Ishikawa (cell line): ENCODE data around the gene PAQR9.

Experiments
- CEBPB ChIP-seq: IDR thresholded peaks from 2 replicates; pipeline ENCODE4 v1.6.1; 2012
- CREB1 ChIP-seq: IDR thresholded peaks from 2 replicates; pipeline ENCODE4 v1.6.1; 2012; ENCODE audit warnings: low read depth
- EGR1 ChIP-seq: IDR thresholded peaks from 2 replicates; pipeline ENCODE4 v1.6.1; 2012
- EP300 ChIP-seq: IDR thresholded peaks from 2 replicates; pipeline ENCODE4 v1.6.1; 2012; ENCODE audit warnings: borderline replicate concordance
- FOXM1 ChIP-seq: IDR thresholded peaks from 2 replicates; pipeline ENCODE4 v1.6.1; 2012; ENCODE audit warnings: low read depth, borderline replicate concordance
- NFIC ChIP-seq: IDR thresholded peaks from 2 replicates; pipeline ENCODE4 v1.6.1; 2012
- RAD21 ChIP-seq: IDR thresholded peaks from 2 replicates; pipeline ENCODE4 v1.6.1; 2012; ENCODE audit warnings: low read depth
- TAF1 ChIP-seq: IDR thresholded peaks from 2 replicates; pipeline ENCODE4 v1.6.1; 2012; ENCODE audit warnings: low read depth, mild to moderate bottlenecking
- TCF12 ChIP-seq: IDR thresholded peaks from 2 replicates; pipeline ENCODE4 v1.6.1; 2012; ENCODE audit warnings: low read depth
- TEAD4 ChIP-seq: IDR thresholded peaks from 2 replicates; pipeline ENCODE4 v1.6.1; 2012
- YY1 ChIP-seq: IDR thresholded peaks from 2 replicates; pipeline ENCODE4 v1.6.1; 2012; ENCODE audit warnings: low read depth
- ZBTB7A ChIP-seq: IDR thresholded peaks from 2 replicates; pipeline ENCODE4 v1.6.1; 2012; ENCODE audit warnings: low read depth
- TF ChIP-seq, protein P1 (sequence below): IDR thresholded peaks from 2 replicates; pipeline ENCODE4 v1.6.1; 2012
- TF ChIP-seq, protein P2 (sequence below): IDR thresholded peaks from 2 replicates; pipeline ENCODE4 v1.6.1; 2012; ENCODE audit warnings: low read depth, mild to moderate bottlenecking
- TF ChIP-seq, protein P3 (sequence below): IDR thresholded peaks from 2 replicates; pipeline ENCODE4 v1.6.1; 2012

Gene PAQR9

DNA sequence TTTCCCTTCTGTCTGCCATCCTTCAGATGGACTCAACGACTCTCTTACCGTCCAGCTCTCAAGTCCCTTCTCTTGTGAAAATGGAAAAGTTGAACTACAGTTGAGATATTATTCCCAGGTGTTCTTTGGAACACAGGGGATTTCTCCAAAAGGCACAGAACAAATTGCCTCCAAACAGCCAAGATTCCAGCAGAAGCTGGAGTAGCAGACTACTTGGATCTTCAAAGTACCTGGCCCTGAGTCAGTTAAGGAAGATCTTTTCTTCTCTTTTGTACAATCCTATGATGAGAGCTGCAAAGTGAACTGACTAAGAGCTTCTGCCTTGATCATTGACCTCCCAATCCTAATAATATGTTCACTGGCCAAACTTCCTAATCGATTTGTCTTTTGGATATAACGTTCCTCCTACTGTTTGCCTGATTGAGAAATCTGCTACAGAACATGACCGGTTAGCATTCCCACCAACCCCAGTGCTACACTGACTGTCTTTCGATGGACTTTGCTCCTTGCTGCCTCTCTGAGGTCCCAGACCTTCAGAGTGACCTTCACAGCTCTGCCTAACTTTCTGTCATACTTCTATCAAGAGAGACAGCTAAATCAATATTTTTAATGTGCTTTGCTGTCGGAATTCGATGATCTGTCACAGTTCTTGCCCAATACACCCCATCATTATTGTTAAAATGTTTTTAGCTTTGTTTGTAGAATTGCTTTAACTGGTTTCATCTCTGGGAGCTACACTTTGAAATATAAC lies 21.9 kb downstream of the PAQR9 start:
- TF ChIP-seq CEBPB (no peak), CREB1 (no peak), RAD21 (no peak), ZBTB7A (no peak), EGR1 (no peak), NFIC (no peak), EP300 (no peak), FOXM1 (no peak), YY1 (no peak), TAF1 (no peak), TEAD4 (no peak)
- TF ChIP-seq, protein P1, sequence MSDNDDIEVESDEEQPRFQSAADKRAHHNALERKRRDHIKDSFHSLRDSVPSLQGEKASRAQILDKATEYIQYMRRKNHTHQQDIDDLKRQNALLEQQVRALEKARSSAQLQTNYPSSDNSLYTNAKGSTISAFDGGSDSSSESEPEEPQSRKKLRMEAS, result no peak
- TF ChIP-seq, protein P2, sequence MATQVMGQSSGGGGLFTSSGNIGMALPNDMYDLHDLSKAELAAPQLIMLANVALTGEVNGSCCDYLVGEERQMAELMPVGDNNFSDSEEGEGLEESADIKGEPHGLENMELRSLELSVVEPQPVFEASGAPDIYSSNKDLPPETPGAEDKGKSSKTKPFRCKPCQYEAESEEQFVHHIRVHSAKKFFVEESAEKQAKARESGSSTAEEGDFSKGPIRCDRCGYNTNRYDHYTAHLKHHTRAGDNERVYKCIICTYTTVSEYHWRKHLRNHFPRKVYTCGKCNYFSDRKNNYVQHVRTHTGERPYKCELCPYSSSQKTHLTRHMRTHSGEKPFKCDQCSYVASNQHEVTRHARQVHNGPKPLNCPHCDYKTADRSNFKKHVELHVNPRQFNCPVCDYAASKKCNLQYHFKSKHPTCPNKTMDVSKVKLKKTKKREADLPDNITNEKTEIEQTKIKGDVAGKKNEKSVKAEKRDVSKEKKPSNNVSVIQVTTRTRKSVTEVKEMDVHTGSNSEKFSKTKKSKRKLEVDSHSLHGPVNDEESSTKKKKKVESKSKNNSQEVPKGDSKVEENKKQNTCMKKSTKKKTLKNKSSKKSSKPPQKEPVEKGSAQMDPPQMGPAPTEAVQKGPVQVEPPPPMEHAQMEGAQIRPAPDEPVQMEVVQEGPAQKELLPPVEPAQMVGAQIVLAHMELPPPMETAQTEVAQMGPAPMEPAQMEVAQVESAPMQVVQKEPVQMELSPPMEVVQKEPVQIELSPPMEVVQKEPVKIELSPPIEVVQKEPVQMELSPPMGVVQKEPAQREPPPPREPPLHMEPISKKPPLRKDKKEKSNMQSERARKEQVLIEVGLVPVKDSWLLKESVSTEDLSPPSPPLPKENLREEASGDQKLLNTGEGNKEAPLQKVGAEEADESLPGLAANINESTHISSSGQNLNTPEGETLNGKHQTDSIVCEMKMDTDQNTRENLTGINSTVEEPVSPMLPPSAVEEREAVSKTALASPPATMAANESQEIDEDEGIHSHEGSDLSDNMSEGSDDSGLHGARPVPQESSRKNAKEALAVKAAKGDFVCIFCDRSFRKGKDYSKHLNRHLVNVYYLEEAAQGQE, result no peak

DNA sequence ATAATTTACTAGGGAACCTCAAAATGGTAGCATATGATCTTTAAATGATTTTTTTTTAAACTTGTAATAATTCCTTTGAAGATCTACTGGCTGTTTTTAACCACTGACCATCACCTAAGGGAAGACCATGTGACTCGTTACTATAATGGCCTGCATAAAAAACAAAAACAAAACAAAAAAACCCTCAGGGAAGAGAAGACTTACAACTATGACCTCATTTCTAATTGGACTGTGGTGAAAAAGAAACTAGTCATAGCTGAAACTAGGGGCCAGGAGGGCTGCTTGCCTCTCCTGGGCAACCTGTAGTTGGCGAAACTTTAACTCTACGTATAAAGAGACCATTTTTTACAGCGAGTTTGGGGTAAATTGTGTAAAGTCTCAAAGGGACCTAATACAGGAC lies 23.0 kb downstream of the PAQR9 start:
- TF ChIP-seq CEBPB (no peak), CREB1 (no peak), EGR1 (no peak), TEAD4 (no peak), ZBTB7A (no peak), TCF12 (no peak), FOXM1 (no peak), TAF1 (no peak)
- TF ChIP-seq, protein P2, result no peak
- TF ChIP-seq, protein P3, sequence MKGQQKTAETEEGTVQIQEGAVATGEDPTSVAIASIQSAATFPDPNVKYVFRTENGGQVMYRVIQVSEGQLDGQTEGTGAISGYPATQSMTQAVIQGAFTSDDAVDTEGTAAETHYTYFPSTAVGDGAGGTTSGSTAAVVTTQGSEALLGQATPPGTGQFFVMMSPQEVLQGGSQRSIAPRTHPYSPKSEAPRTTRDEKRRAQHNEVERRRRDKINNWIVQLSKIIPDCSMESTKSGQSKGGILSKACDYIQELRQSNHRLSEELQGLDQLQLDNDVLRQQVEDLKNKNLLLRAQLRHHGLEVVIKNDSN, result no peak
- TF ChIP-seq, protein P1, result no peak

DNA sequence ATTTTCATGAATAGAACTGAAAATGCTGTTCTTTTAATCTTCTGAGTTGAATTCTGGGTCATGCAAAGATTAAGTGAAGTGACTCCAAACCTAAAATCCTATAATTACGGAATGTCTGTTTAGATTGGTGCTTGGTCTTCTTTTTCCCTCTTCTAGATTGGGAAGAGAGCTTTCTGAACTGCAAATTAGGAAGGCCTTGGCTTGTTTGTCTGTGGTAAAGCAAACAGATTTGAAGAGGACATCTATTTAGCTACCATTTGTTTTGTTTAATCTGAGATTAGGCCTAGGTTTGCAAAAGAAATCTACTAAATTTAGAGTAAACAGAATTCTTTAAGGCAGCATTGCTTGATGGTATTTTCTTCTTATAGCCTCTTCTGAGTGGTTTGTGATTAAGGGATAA lies 23.5 kb downstream of the PAQR9 start:
- no peak for TF ChIP-seq TEAD4
- no peak for TF ChIP-seq CREB1
- TF ChIP-seq, protein P1, result no peak
- no peak for TF ChIP-seq EGR1
- no peak for TF ChIP-seq TCF12
- TF ChIP-seq NFIC, result no peak
- no peak for TF ChIP-seq FOXM1
- TF ChIP-seq ZBTB7A, result no peak
- no peak for TF ChIP-seq EP300
- no peak for TF ChIP-seq TAF1
- TF ChIP-seq YY1, result no peak
- no peak for TF ChIP-seq CEBPB

DNA sequence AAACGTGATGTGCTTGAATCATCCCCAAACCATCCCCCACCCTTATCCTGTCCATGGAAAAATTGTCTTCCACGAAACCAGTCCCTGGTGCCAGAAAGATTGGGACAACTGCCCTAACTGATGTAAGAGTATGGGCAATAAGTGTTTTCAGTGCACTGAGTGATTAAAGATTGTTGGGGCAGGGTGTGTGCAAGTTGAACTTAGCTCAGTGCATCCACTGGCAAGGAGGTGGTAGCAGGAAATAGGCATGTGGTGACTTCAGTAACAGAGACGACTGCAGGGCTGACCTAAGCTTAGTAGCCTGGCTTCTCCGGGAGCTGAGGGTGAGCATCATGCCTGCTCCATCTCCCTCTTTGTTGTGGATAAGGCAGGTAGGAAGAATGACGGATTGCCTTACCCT lies 27.5 kb downstream of the PAQR9 start:
- TF ChIP-seq, protein P1, result no peak
- TF ChIP-seq CREB1 (no peak), EP300 (no peak), NFIC (no peak), ZBTB7A (no peak)

DNA sequence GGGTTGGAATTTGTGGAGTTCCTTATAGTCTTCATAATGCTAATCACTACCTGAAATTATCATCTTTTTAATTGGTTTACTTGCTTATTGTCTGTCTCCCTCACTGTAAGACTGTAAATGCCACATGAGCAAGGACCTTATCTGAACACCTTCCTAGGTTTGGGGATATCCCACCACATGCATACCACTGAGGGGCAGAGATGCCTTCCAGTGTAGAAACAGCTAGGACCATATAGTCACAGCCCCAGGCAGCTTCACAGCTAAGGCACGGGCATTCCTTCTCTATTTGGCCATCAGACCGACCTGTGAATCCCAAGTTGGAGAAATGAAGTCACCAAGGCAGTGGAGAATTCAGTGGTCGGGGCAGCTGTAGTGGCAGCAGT lies 28.6 kb downstream of the PAQR9 start:
- TF ChIP-seq RAD21, result no peak
- no peak for TF ChIP-seq TEAD4
- TF ChIP-seq TCF12, result no peak
- TF ChIP-seq NFIC, result no peak
- no peak for TF ChIP-seq CREB1
- no peak for TF ChIP-seq YY1
- TF ChIP-seq FOXM1, result no peak
- TF ChIP-seq EGR1, result no peak
- TF ChIP-seq, protein P1, result no peak
- no peak for TF ChIP-seq ZBTB7A
- no peak for TF ChIP-seq EP300
- TF ChIP-seq TAF1, result no peak
- TF ChIP-seq, protein P3, result no peak
- TF ChIP-seq, protein P2, result no peak
- TF ChIP-seq CEBPB, result no peak
